Mesothelial cell of epicardium (in vitro differentiated cells): Measurements from ENCODE around the gene REEP6. TPM values are rescaled to one million over a fixed set of nuclear protein-coding genes. Genes with fewer than 3 reads are reported as not detected.
A peak's percentile ranks its signal among the peaks of the same experiment; 100 is the strongest.
"Not testable (repeated sequence)": the region's sequence is repeated elsewhere in the genome, so short reads cannot be mapped to it uniquely, and the experiment has no call there.

Experiments used
- DNase-seq, 2 experiments: peaks; one replicate each; pipeline ENCODE4 v3.0.0; 2021; ENCODE audit warnings: low spot score in 2 of 2; ENCODE audit not compliant: unreplicated experiment in 2 of 2
- H3K27ac Mint-ChIP-seq: 2 replicates; pipeline ENCODE4 v1.8.0; 2021; ENCODE audit warnings: mixed read lengths
- H3K27me3 Mint-ChIP-seq: 2 replicates; pipeline ENCODE4 v1.8.0; 2021; ENCODE audit warnings: low read depth, mixed read lengths
- H3K36me3 Mint-ChIP-seq: 2 replicates; pipeline ENCODE4 v1.8.0; 2021; ENCODE audit warnings: mixed read lengths
- H3K4me1 Mint-ChIP-seq: 2 replicates; pipeline ENCODE4 v1.8.0; 2021; ENCODE audit warnings: mixed read lengths
- H3K4me3 Mint-ChIP-seq: 2 replicates; pipeline ENCODE4 v1.8.0; 2021; ENCODE audit warnings: mild to moderate bottlenecking, moderate library complexity, mixed read lengths
- H3K9me3 Mint-ChIP-seq: 2 replicates; pipeline ENCODE4 v1.8.0; 2021; ENCODE audit warnings: mixed read lengths
- CTCF ChIP-seq: fragments of 200-600 bp; sonication (generic); IDR thresholded peaks from one replicate; pipeline ENCODE4 v1.5.0; 2021; ENCODE audit warnings: antibody characterized with exemption; ENCODE audit not compliant: unreplicated experiment
- total RNA-seq: library from RNA; stranded (reverse); gene quantifications from 3 replicates; pipeline ENCODE4 v1.2.1, GENCODE V29; 2021

REEP6 gene
- total RNA-seq, 1 donor from 2014 or later = 3.8 TPM

GRCh38 chr19:1496714-1497577 is 6.0 kb downstream of the REEP6 start:
- no peak for TF ChIP-seq CTCF
- peaks cover 5% of the 10 kb centered on the region for H3K4me1 Mint-ChIP-seq
- DNase-seq = no peak
- H3K27ac Mint-ChIP-seq = no peak overlapping the region
- no peaks in the 10 kb centered on the region for H3K9me3 Mint-ChIP-seq
- H3K36me3 Mint-ChIP-seq = no peaks in the 10 kb centered on the region
- no peak overlapping the region for H3K4me3 Mint-ChIP-seq
- peaks cover 30% of the 10 kb centered on the region for H3K27me3 Mint-ChIP-seq

- H3K27me3 Mint-ChIP-seq = peaks cover 25% of the 10 kb centered on the region
- H3K36me3 Mint-ChIP-seq = no peaks in the 10 kb centered on the region
- DNase-seq = no peak
- peaks cover 4% of the 10 kb centered on the region for H3K4me1 Mint-ChIP-seq
- TF ChIP-seq CTCF = no peak
- no peaks in the 10 kb centered on the region for H3K9me3 Mint-ChIP-seq
- H3K27ac Mint-ChIP-seq = no peak overlapping the region
- H3K4me3 Mint-ChIP-seq = no peak overlapping the region
These were observed 6.7 kb downstream of the REEP6 start for GRCh38 chr19:1497578-1498235.

GRCh38 chr19:1499231-1499630 is 8.2 kb downstream of the REEP6 start:
- not testable (repeated sequence) for H3K36me3 Mint-ChIP-seq, H3K4me1 Mint-ChIP-seq, H3K27ac Mint-ChIP-seq, H3K4me3 Mint-ChIP-seq, DNase-seq, H3K9me3 Mint-ChIP-seq
- H3K27me3 Mint-ChIP-seq = peaks cover 27% of the 10 kb centered on the region

GRCh38 chr19:1501200-1501595 is 10.2 kb downstream of the REEP6 start:
- Mint-ChIP-seq H3K4me3 (no peak overlapping the region), H3K9me3 (no peaks in the 10 kb centered on the region), H3K36me3 (no peaks in the 10 kb centered on the region), H3K27ac (no peak overlapping the region), H3K27me3 (peaks cover 39% of the 10 kb centered on the region), H3K4me1 (peaks cover 12% of the 10 kb centered on the region)
- TF ChIP-seq CTCF = no peak
- no peak for DNase-seq

- H3K36me3 Mint-ChIP-seq = no peaks in the 10 kb centered on the region
- H3K4me3 Mint-ChIP-seq = peak overlapping the region; percentile 26
- H3K27me3 Mint-ChIP-seq = peaks cover 38% of the 10 kb centered on the region
- TF ChIP-seq CTCF = no peak
- no peak for DNase-seq
- peaks cover 8% of the 10 kb centered on the region for H3K4me1 Mint-ChIP-seq
- H3K27ac Mint-ChIP-seq = no peak overlapping the region
- no peaks in the 10 kb centered on the region for H3K9me3 Mint-ChIP-seq
These were observed 11.6 kb downstream of the REEP6 start for GRCh38 chr19:1502433-1503088.
